T-helper 17 cell (primary cell): ENCODE data around the gene IQCH. TPM values are rescaled to one million over a fixed set of nuclear protein-coding genes. Genes with fewer than 3 reads are reported as not detected.
"Not testable (repeated sequence)": the region's sequence is repeated elsewhere in the genome, so short reads cannot be mapped to it uniquely, and the experiment has no call there.

Source experiments
- ATAC-seq: fragments of 150-1000 bp; cut with Tn5 transposase; 2 replicates; pipeline ENCODE4 v1.10.0; 2021; ENCODE audit warnings: mild to moderate bottlenecking, moderate library complexity
- DNase-seq, 3 donors: peaks; one replicate each; pipeline versions ENCODE4 v3.0.0 to v3.0.0-alpha.2; 2020 to 2021
- H3K9me3 ChIP-seq: one replicate; pipeline ENCODE4 v1.7.0; 2013; ENCODE audit warnings: low read length, mild to moderate bottlenecking; ENCODE audit not compliant: control insufficient read depth, poor library complexity, severe bottlenecking
- H3K27ac Mint-ChIP-seq: one replicate; pipeline ENCODE4 v1.8.0; 2022; ENCODE audit warnings: mild to moderate bottlenecking, moderate library complexity, mixed read lengths
- H3K27me3 Mint-ChIP-seq: one replicate; pipeline ENCODE4 v1.8.0; 2022; ENCODE audit warnings: mixed read lengths
- H3K36me3 Mint-ChIP-seq: one replicate; pipeline ENCODE4 v1.8.0; 2022; ENCODE audit warnings: low read depth, mixed read lengths
- H3K4me1 Mint-ChIP-seq: one replicate; pipeline ENCODE4 v1.8.0; 2022; ENCODE audit warnings: mild to moderate bottlenecking, mixed read lengths
- H3K4me3 Mint-ChIP-seq: one replicate; pipeline ENCODE4 v1.8.0; 2022; ENCODE audit warnings: mild to moderate bottlenecking, moderate library complexity, mixed read lengths
- total RNA-seq, 4 donors: library from RNA in 2 of 4; stranded (reverse) in 2 of 4; gene quantifications; one replicate each; pipeline ENCODE4 v1.2.3 and lab custom pipeline; 2022 to 2026

IQCH gene
- total RNA-seq, 2 donors from 2014 or later, result 0.70 to 1.2 TPM

DNA sequence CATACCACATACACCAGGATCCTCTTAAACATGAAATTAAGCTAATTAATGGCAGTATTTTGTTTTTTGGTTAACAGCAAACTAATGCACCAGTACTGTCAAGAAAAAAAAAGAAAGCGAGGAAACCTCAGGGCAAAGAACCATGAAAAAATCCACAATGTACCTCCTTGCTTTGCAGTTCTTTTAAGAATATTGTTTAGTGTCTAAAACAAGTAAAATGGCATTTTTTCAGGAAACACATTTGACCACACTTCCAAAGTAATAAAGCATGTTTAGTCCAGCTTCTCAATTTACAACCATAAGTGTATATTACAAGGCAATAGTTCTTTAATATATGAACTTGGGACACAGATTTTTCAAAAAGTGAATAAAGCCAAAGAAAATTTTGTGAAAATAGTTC is 26.7 kb upstream of the IQCH start:
- Mint-ChIP-seq H3K27me3 (no peaks in the 10 kb centered on the region), H3K27ac (no peak overlapping the region), H3K36me3 (peaks cover 13% of the 10 kb centered on the region), H3K4me1 (peaks cover 23% of the 10 kb centered on the region), H3K4me3 (no peak overlapping the region)
- ATAC-seq, result no peak
- no peaks in the 10 kb centered on the region for H3K9me3 ChIP-seq
- no peak for DNase-seq

DNA sequence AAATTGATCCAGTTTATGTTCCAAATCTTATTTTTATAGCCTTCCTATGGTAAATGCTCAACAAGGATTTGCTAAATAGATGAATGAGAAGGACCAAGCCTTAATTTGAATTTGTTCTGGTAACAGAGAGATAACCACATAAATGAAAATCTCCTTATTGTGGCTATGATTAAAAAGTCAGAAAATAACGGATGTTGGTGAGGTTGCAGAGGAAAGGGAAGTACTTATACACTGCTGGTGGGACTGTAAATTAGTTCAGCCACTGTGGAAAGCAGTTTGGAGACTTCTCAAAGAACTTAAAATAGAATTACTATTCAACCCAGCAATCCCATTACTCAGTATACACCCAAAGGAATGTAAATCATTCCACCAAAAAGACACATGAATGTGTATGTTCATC is 26.3 kb upstream of the IQCH start:
- ATAC-seq (no peak), DNase-seq (no peak)
- no peaks in the 10 kb centered on the region for H3K27me3 Mint-ChIP-seq
- H3K36me3 Mint-ChIP-seq, result peaks cover 13% of the 10 kb centered on the region
- no peaks in the 10 kb centered on the region for H3K9me3 ChIP-seq
- peak overlapping the region; percentile 6 for H3K27ac Mint-ChIP-seq
- H3K4me1 Mint-ChIP-seq, result peaks cover 23% of the 10 kb centered on the region
- no peak overlapping the region for H3K4me3 Mint-ChIP-seq

DNA sequence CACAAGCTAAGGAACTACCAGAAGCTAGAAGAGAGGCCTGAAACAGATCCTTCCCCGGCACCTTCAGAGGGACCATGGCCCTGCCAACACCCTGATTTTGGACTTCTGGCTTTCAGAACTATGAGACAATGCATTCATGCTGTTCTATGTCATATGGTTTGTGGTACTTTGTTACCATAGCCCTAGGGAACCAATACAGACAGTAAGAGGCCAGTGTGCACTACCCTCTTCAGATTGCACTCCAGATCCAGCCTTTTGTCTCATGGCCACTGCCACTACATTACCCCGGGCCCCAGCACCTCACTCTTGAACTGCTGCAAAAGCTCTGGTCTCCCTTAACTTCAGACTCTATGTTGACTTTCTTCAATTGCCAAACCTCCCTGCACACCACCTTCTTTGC is 24.1 kb upstream of the IQCH start:
- ATAC-seq (no peak), DNase-seq (no peak)
- peaks cover 21% of the 10 kb centered on the region for H3K4me1 Mint-ChIP-seq
- H3K36me3 Mint-ChIP-seq, result peaks cover 19% of the 10 kb centered on the region
- no peak overlapping the region for H3K27ac Mint-ChIP-seq
- H3K4me3 Mint-ChIP-seq, result no peak overlapping the region
- H3K9me3 ChIP-seq, result no peaks in the 10 kb centered on the region
- no peaks in the 10 kb centered on the region for H3K27me3 Mint-ChIP-seq

DNA sequence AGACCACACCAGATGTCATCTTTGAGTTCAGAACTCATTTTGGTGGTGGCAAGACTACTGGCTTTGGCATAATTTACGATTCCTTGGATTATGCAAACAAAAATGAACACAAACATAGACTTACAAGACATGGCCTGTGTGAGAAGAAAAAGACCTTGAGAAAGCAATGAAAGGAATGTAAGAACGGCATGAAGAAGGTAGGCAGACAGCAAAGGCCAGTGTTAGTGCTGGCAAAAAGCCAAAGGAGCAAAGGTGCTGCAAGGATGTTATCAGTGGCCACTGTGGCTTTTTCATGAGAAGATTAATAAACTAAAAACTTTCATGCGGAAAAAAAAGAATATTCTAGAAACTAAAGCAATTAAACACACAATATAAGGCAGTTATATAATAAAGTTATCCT is 22.0 kb upstream of the IQCH start:
- H3K27ac Mint-ChIP-seq, result no peak overlapping the region
- no peak overlapping the region for H3K4me3 Mint-ChIP-seq
- H3K27me3 Mint-ChIP-seq, result no peaks in the 10 kb centered on the region
- peaks cover 19% of the 10 kb centered on the region for H3K36me3 Mint-ChIP-seq
- peaks cover 24% of the 10 kb centered on the region for H3K4me1 Mint-ChIP-seq
- ATAC-seq, result no peak
- DNase-seq, result no peak
- H3K9me3 ChIP-seq, result no peaks in the 10 kb centered on the region

DNA sequence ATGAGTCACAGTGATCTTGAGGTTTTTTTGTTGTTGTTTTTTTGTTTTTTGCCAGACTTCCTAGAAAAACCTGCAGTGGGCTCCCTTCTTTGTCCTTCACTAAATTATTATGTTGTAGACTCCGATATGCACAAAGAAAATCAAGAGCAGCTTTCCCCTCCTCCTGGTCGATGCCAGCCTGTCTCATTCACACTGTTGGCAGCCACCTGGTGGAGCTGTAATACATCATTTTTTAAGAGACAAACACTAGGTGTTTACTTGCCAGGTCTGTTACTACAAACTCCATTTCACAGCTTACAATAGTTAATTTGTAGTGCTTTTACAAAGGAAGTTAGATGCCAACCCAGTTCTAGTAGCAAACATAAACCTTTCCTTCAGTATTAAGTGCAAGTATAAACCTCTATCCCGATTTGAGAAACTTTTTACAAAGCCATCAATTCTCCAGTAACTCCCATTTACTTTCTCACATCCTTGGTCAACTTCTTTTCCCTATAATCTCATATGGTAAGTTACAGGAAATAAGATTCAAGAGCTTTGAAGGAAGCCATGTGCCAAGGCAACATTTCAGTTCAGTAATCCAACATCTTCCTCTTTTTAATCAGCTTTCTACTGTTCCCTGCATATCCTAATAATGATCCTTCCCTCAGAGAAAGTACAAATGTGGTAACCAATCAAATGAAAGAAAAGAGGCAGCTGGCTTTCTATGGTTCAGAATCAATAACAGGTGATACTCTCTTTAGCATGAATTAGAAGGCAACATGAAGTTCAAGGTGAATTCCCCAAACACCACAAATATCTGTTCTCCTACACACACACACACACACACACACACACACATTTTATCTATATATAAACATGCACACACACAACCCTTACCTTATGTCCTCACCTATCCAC is 14.1 kb upstream of the IQCH start:
- Mint-ChIP-seq H3K36me3 (no peaks in the 10 kb centered on the region), H3K27me3 (no peaks in the 10 kb centered on the region), H3K4me1 (peaks cover 38% of the 10 kb centered on the region), H3K4me3 (peak overlapping the region; percentile 75), H3K27ac (peak overlapping the region; percentile 95)
- no peaks in the 10 kb centered on the region for H3K9me3 ChIP-seq
- ATAC-seq, result peak; percentile 81
- DNase-seq, result peak in 1 of 3 donors; percentile 11

DNA sequence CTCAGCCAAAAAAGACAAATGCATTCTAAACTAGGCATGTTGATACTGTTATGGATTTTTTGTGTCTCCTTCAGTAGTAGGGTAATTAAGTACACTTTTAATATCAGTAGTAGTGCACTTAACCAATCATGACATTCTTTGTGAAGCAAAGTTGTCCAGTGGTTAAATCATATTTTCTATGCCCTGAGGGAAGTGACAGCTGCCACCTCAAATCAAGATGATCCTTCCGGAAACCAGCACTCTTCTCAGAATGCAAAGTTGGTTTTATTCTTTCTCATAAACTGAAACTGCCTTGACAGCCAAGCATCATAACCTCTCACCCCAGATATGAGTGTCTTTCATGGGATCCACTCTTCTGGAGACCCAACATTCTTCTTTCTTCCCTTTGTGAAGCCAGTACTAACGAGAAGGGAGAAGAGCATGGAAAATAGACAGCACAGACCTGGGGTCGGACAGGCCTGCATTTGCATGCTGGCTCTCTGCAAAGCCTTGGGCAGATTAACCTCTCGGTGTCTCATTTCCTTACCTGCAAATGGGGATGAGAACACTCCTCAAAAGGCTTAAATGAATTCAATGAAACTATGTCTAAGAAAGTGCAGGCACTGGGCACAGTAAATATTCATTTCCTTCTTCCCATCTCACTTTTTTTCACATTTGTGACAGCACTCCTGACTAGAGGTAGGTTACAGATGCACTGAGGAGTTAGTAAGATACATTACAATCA is 13.3 kb upstream of the IQCH start:
- no peaks in the 10 kb centered on the region for H3K9me3 ChIP-seq
- DNase-seq (no peak), ATAC-seq (peak; percentile 63)
- H3K36me3 Mint-ChIP-seq, result no peaks in the 10 kb centered on the region
- H3K27ac Mint-ChIP-seq, result peak overlapping the region; percentile 95
- peaks cover 36% of the 10 kb centered on the region for H3K4me1 Mint-ChIP-seq
- peak overlapping the region; percentile 75 for H3K4me3 Mint-ChIP-seq
- H3K27me3 Mint-ChIP-seq, result no peaks in the 10 kb centered on the region

DNA sequence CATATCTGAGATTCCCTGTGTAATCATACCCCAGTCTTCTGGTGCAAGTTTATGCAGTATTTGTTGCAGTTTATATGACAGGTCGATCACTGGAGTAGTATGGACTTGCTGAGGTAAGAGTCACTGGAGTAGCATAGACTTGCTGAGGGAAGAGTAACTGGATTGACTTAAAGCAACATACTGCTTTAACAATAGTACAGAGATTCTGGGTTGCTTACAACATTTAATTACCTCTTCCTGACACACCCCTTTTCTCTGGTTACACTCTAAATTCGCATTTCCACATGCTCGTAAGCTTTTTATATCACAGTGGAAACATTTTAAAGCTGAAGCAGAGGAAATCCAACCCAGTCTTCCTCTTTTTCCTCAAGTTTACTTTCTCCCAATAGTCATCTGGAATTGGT is 11.9 kb upstream of the IQCH start:
- Mint-ChIP-seq H3K36me3 (no peaks in the 10 kb centered on the region), H3K4me3 (peak overlapping the region; percentile 13), H3K27me3 (no peaks in the 10 kb centered on the region), H3K27ac (peak overlapping the region; percentile 16), H3K4me1 (peaks cover 36% of the 10 kb centered on the region)
- no peaks in the 10 kb centered on the region for H3K9me3 ChIP-seq
- ATAC-seq (no peak), DNase-seq (no peak)

DNA sequence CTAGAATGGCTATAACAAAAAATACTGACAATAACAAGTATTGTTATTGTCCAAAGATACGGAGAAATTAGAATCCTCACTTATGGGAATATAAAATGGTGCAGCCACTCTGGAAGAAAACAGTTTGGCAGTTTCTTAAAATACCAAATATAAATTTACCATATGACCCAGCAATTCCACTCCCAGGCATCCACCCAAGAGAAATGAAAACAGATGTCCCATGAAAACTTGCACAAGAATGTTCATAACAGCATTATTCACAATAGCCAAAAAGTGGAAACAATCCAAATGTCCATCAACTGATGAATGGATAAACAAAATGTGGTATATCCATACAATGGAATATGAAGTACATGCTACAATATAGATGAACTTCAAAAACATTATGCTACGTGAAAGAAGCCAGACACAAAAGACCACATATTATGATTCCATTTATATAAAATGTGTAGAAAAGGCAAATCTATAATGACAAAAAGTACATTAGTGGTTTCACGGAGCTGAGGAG is 9.6 kb upstream of the IQCH start:
- Mint-ChIP-seq H3K27ac (no peak overlapping the region), H3K36me3 (no peaks in the 10 kb centered on the region), H3K4me3 (no peak overlapping the region), H3K27me3 (no peaks in the 10 kb centered on the region), H3K4me1 (peaks cover 35% of the 10 kb centered on the region)
- H3K9me3 ChIP-seq, result no peaks in the 10 kb centered on the region
- ATAC-seq (no peak), DNase-seq (no peak)

DNA sequence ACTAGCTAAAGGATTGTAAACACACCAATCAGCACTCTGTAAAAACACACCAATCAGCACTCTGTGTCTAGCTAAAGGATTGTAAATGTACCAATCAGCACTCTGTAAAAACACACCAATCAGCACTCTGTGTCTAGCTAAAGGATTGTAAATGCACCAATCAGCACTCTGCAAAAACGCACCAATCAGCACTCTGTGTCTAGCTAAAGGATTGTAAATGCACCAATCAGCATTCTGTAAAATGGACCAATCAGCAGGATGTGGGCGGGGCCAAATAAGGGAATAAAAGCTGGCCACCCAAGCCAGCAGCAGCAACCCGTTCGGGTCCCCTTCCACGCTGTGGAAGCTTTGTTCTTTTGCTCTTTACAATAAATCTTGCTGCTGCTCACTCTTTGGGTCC is 8.0 kb upstream of the IQCH start:
- not testable (repeated sequence) for H3K36me3 Mint-ChIP-seq

DNA sequence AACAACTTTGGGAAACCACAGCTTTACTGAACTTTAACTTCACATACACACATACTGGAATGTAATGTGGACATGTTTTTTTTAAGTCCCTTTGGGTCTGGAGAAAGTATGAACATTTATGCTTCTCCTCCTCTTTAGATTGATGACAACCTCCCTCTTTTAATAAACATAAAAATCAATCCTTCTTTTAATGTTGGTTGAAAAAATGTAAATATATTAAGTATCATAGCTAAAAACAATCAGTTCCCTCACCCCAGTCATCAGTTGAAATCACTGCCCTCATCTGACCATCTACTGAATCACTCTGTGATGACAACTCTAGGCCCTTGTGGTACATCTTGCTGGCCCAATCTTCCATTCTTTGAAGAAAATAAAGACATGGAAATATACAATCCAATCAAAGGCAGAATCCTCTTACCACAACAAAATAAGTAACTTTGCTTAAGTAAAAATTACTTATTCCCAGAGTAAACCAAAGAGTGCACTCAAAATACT is 6.5 kb upstream of the IQCH start:
- ATAC-seq (no peak), DNase-seq (no peak)
- Mint-ChIP-seq H3K36me3 (peaks cover 4% of the 10 kb centered on the region), H3K27ac (peak overlapping the region; percentile 3), H3K4me3 (no peak overlapping the region), H3K4me1 (peaks cover 26% of the 10 kb centered on the region), H3K27me3 (no peaks in the 10 kb centered on the region)
- H3K9me3 ChIP-seq, result no peaks in the 10 kb centered on the region

More for the DNA sequence above, 8.0 kb upstream of the IQCH start:
- not testable (repeated sequence) for ATAC-seq, H3K9me3 ChIP-seq, H3K27me3 Mint-ChIP-seq, DNase-seq, H3K27ac Mint-ChIP-seq, H3K4me3 Mint-ChIP-seq
- peaks cover 23% of the 10 kb centered on the region for H3K4me1 Mint-ChIP-seq

DNA sequence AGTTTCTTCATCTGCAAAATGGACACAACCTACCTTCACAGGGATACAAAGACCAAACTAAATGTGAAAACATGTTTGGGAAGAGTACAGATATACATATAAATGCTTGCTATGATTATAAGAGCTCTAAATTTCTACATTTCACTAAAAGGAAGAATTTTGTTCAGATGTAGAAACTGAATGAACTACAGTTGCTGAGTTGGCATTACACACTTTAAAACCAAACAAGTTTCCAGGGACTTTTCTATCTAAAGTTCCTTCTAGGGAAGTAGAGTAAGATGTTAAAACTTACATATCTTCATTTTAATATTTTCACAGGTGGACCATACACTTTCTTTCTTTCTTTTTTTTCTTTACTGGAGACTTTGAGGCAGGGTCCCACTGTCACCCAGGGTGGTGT is 4.8 kb upstream of the IQCH start:
- DNase-seq, result no peak
- Mint-ChIP-seq H3K27ac (peak overlapping the region; percentile 39), H3K4me3 (no peak overlapping the region), H3K4me1 (peaks cover 29% of the 10 kb centered on the region), H3K27me3 (no peaks in the 10 kb centered on the region), H3K36me3 (peaks cover 7% of the 10 kb centered on the region)
- ATAC-seq, result no peak
- H3K9me3 ChIP-seq, result no peaks in the 10 kb centered on the region

DNA sequence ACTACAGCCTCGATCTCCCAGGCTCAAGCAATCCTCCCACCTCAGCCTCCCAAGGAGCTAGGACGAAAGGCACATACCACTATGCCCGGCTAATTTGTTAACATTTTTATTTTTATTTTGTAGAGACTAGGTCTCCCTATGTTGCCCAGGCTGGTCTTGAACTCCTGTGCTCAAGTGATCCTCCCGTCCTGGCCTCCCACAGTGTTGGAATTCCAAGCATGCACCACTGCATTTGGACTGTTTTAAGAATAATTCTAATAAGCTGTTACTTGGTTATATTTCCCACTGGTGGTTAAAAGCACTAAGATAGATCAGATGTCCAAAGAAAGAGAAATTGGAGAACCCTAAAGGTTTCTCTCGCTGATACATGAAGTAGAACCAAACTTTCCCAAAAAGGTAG is 3.3 kb upstream of the IQCH start:
- no peaks in the 10 kb centered on the region for H3K9me3 ChIP-seq
- DNase-seq, result no peak
- ATAC-seq, result no peak
- no peaks in the 10 kb centered on the region for H3K27me3 Mint-ChIP-seq
- H3K27ac Mint-ChIP-seq, result no peak overlapping the region
- H3K4me3 Mint-ChIP-seq, result no peak overlapping the region
- H3K4me1 Mint-ChIP-seq, result peaks cover 32% of the 10 kb centered on the region
- H3K36me3 Mint-ChIP-seq, result peaks cover 7% of the 10 kb centered on the region

DNA sequence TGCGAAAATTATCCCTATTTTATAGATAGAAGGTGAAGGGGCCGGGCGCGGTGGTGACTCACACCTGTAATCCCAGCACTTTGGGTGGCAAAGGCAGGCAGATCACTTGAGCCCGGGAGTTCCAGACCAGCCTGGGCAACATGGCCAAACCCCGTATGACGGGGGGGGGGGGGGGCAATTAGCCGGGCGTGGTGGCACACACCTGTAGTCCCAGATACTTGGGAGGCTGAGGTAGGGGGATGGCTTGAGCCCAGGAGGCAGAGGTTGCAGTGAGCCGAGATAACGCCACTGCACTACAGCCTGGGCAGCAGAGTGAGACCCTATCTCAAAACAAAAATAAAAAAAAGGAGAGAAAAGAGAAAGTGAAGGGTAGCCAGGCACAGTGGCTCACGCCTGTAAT is 1.5 kb upstream of the IQCH start:
- H3K36me3 Mint-ChIP-seq, result peaks cover 7% of the 10 kb centered on the region
- DNase-seq, result no peak
- ATAC-seq, result no peak
- peak overlapping the region; percentile 94 for H3K27ac Mint-ChIP-seq
- no peaks in the 10 kb centered on the region for H3K27me3 Mint-ChIP-seq
- H3K9me3 ChIP-seq, result no peaks in the 10 kb centered on the region
- H3K4me3 Mint-ChIP-seq, result peak overlapping the region; percentile 95
- peaks cover 32% of the 10 kb centered on the region for H3K4me1 Mint-ChIP-seq
